ENCODE measurements around the gene GPR149.
"Not testable (repeated sequence)": the region's sequence is repeated elsewhere in the genome, so short reads cannot be mapped to it uniquely, and the experiment has no call there.

The GPR149 gene

GRCh38 chr3:154430014-154430413 lies at the start of gene GPR149:
GPR149 (minus strand) TSS chr3:154430190; CDS start chr3:154429615, 575 bp downstream.
- ChIA-PET CTCF (no interaction called here), POLR2A (no interaction called here)
- no peak for TF ChIP-seq CTCF (IDR thresholded peaks at IDR 0.05; ENCODE audit: insufficient read depth, low read length, missing control alignments)
- H3K4me3 ChIP-seq (ENCODE audit: low read depth, low read length): no peak within 1 kb of the TSS
- DNase-seq (ENCODE audit: low read depth, low spot score): no peak

GRCh38 chr3:154473769-154474168 lies 43.8 kb upstream of the GPR149 start:
- ChIA-PET POLR2A (no interaction called here), CTCF (no interaction called here)

GRCh38 chr3:154469585-154469984 lies 39.6 kb upstream of the GPR149 start:
- no peak overlapping the region for H3K4me3 ChIP-seq (ENCODE audit: low read depth, low read length)
- TF ChIP-seq CTCF (IDR thresholded peaks at IDR 0.05; ENCODE audit: insufficient read depth, low read length, missing control alignments): no peak
- POLR2A ChIA-PET: no interaction called here
- no peak for DNase-seq (ENCODE audit: low read depth, low spot score)
- CTCF ChIA-PET: no interaction called here

More at GRCh38 chr3:154473769-154474168, 43.8 kb upstream of the GPR149 start:
- no peak for DNase-seq (ENCODE audit: low read depth, low spot score)
- H3K4me3 ChIP-seq (ENCODE audit: low read depth, low read length): no peak overlapping the region
- TF ChIP-seq CTCF (IDR thresholded peaks at IDR 0.05; ENCODE audit: insufficient read depth, low read length, missing control alignments): no peak

- DNase-seq (ENCODE audit: low read depth, low spot score): no peak
- CTCF ChIA-PET: no interaction called here
- no peak overlapping the region for H3K4me3 ChIP-seq (ENCODE audit: low read depth, low read length)
- TF ChIP-seq CTCF (IDR thresholded peaks at IDR 0.05; ENCODE audit: insufficient read depth, low read length, missing control alignments): no peak
- POLR2A ChIA-PET: no interaction called here
These were observed 34.6 kb upstream of the GPR149 start for GRCh38 chr3:154464440-154465190.

- POLR2A ChIA-PET: no interaction called here
- no peak for TF ChIP-seq CTCF (IDR thresholded peaks at IDR 0.05; ENCODE audit: insufficient read depth, low read length, missing control alignments)
- CTCF ChIA-PET: no interaction called here
- no peak overlapping the region for H3K4me3 ChIP-seq (ENCODE audit: low read depth, low read length)
- no peak for DNase-seq (ENCODE audit: low read depth, low spot score)
These were observed 28.6 kb upstream of the GPR149 start for GRCh38 chr3:154458560-154458959.

- POLR2A ChIA-PET; H3K4me3 ChIP-seq (ENCODE audit: low read depth, low read length); CTCF ChIA-PET; DNase-seq (ENCODE audit: low read depth, low spot score): not testable (repeated sequence)
These were observed 9.1 kb upstream of the GPR149 start for GRCh38 chr3:154439081-154439480.

- POLR2A ChIA-PET: no interaction called here
These were observed 1.1 kb upstream of the GPR149 start for GRCh38 chr3:154431043-154431442.

More at GRCh38 chr3:154431043-154431442, 1.1 kb upstream of the GPR149 start:
- TF ChIP-seq CTCF (IDR thresholded peaks at IDR 0.05; ENCODE audit: insufficient read depth, low read length, missing control alignments): no peak
- CTCF ChIA-PET: no interaction called here
- no peak for DNase-seq (ENCODE audit: low read depth, low spot score)
- H3K4me3 ChIP-seq (ENCODE audit: low read depth, low read length): no peak overlapping the region

Data from AG04449 (cell line).